ENCODE data around the gene UST.
A peak's percentile ranks its signal among the peaks of the same experiment; 100 is the strongest.

The UST gene

DNA sequence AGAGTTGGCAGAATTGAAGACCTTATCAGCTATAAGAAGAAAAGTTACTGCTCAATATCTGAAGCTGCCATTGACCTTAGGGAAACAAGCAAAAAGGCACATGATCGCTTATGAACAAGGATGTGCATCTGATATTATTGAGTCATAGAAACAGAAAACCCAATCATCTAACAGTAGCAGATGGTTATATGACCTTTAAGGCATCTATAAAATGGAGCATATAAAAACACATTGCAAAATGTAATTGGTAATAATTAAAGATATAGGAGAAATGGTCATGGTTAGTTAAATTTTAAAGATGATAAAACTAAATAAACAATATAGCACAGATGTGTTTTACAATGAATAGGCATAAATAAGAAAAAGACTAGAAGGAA, 310.6 kb downstream of the UST start:
- no peak for DNase-seq (ENCODE audit: low spot score)
- TF ChIP-seq, protein P1, sequence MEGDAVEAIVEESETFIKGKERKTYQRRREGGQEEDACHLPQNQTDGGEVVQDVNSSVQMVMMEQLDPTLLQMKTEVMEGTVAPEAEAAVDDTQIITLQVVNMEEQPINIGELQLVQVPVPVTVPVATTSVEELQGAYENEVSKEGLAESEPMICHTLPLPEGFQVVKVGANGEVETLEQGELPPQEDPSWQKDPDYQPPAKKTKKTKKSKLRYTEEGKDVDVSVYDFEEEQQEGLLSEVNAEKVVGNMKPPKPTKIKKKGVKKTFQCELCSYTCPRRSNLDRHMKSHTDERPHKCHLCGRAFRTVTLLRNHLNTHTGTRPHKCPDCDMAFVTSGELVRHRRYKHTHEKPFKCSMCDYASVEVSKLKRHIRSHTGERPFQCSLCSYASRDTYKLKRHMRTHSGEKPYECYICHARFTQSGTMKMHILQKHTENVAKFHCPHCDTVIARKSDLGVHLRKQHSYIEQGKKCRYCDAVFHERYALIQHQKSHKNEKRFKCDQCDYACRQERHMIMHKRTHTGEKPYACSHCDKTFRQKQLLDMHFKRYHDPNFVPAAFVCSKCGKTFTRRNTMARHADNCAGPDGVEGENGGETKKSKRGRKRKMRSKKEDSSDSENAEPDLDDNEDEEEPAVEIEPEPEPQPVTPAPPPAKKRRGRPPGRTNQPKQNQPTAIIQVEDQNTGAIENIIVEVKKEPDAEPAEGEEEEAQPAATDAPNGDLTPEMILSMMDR (IDR thresholded peaks at IDR 0.05; ENCODE audit: borderline replicate concordance, control extremely low read depth, extremely low read depth, insufficient read depth, missing control alignments), result no peak
- in situ Hi-C loops (cut with MboI; ENCODE audit: low sequenced_read_pairs, unreplicated experiment), result no loop called here

DNA sequence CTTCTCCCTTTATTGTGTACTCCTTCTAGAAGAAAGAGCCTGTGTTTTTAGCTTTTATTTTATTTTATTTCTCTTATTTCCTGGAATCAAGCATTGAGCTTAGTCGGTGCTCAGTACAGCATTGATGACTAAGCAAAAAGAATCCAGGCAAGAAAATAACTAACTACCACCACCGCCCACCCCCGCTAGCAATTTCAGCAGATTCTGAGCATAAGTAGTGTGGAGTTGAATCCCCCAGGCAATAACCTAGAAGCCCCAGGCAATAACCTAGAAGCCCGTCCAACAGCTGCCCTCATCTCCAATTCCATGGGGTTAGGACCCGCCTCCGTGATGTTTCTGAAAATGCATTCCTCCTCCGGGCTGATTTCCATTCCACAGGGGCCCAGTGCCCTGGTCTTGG, 312.7 kb downstream of the UST start:
- DNase-seq (ENCODE audit: low spot score), result no peak
- in situ Hi-C loops (cut with MboI; ENCODE audit: low sequenced_read_pairs, unreplicated experiment), result no loop called here
- TF ChIP-seq, protein P1 (IDR thresholded peaks at IDR 0.05; ENCODE audit: borderline replicate concordance, control extremely low read depth, extremely low read depth, insufficient read depth, missing control alignments), result no peak

DNA sequence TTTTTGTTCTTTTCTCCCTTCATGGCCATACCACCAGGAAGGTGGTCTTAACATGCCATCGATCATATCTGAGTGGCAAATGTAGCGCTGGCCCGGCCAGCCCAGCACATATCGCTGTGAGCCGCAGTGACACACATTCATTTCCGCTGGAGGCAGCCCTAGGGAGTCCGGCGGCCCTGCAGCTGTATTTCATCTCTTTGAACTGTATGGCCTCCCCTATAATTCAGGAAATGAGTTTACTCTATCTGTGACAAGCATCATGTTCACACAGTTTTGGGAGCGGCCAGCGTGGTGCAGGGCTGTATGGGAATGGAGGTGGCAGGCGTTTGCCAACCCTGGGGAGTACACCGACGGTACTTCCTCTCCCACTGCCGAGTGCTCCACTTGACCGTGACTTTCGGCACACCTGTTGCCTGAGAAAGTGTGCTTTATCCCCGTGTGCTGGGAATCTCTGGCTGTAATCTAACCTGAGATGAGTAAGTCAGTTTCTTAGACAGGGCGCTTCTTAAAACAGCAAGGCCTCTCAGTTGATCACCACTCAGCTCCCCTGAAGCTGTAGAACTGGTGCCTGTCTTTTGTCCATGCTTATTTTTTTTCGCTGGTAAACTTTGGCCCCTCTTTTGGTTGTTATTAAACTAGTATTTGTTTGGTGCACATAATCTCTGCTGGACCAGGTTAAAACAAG, 313.6 kb downstream of the UST start:
- in situ Hi-C loops (cut with MboI; ENCODE audit: low sequenced_read_pairs, unreplicated experiment), result no loop called here
- DNase-seq (ENCODE audit: low spot score), result peak; percentile 46

GRCh38 chr6:149060985-149061760, 314.3 kb downstream of the UST start:
- TF ChIP-seq, protein P1 (IDR thresholded peaks at IDR 0.05; ENCODE audit: borderline replicate concordance, control extremely low read depth, extremely low read depth, insufficient read depth, missing control alignments), result no peak
- DNase-seq (ENCODE audit: low spot score), result no peak
- in situ Hi-C loops (cut with MboI; ENCODE audit: low sequenced_read_pairs, unreplicated experiment), result no loop called here

More for the DNA sequence above, 313.6 kb downstream of the UST start:
- TF ChIP-seq, protein P1 (IDR thresholded peaks at IDR 0.05; ENCODE audit: borderline replicate concordance, control extremely low read depth, extremely low read depth, insufficient read depth, missing control alignments), result peak; percentile 3

DNA sequence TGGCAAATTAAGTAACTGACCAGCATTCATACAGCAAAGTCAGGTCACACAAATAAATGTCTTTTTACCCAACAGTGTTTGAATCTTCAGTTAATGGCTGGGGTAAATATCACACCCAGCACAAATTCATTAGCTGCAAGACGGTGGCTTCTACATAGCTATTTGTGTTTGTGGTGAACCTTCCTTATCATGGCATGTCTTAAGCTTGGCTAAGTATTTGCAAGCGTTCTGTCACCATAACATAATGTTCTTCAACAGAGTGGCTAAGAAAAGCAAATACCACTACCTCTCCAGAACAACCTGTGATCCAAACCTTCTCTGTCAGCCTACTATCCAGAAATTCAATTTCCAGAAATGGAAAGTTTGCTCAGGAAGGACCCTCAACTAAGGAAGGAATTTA, 315.1 kb downstream of the UST start:
- DNase-seq (ENCODE audit: low spot score), result no peak
- TF ChIP-seq, protein P1 (IDR thresholded peaks at IDR 0.05; ENCODE audit: borderline replicate concordance, control extremely low read depth, extremely low read depth, insufficient read depth, missing control alignments), result no peak
- in situ Hi-C loops (cut with MboI; ENCODE audit: low sequenced_read_pairs, unreplicated experiment), result no loop called here

GRCh38 chr6:149062653-149063348, 316.0 kb downstream of the UST start:
- no peak for DNase-seq (ENCODE audit: low spot score)
- TF ChIP-seq, protein P1 (IDR thresholded peaks at IDR 0.05; ENCODE audit: borderline replicate concordance, control extremely low read depth, extremely low read depth, insufficient read depth, missing control alignments), result no peak
- in situ Hi-C loops (cut with MboI; ENCODE audit: low sequenced_read_pairs, unreplicated experiment), result no loop called here
